Measurements from ENCODE around the gene ZNF337. TPM values are rescaled to one million over a fixed set of nuclear protein-coding genes. Genes with fewer than 3 reads are reported as not detected.

Gene ZNF337
- total and polyA plus RNA-seq, 4 donors, result 1.1 to 5.9 (median 3.2) TPM

DNA sequence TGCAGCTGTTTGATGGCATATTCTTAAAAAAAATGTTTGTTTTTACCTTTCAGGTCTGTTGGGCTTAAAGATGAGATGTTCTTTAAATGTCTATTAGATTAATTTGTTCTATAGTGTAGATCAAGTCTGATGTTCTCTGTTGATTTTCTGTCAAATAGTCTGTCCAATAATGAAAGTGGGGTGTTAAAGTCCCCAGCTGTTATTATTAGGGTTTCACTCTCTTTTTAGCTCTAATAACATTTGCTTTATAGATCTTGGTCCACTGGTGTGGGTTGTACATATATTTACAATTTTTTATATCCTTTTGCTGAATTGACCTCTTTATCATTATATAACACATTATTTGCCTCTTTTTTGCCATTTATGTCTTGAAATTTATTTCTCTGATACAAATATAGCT, 11.0 kb upstream of the ZNF337 start:
- no peak overlapping the region for H3K9ac ChIP-seq (ENCODE audit: low read depth in 1 of 2, low read length in 2 of 2)
- DNase-seq (ENCODE audit: low spot score), result no peak
- no peak for TF ChIP-seq SP1 (IDR thresholded peaks at IDR 0.05)
- TF ChIP-seq FOXA2 (IDR thresholded peaks at IDR 0.05), result no peak
- no peak for TF ChIP-seq FOXA1 (IDR thresholded peaks at IDR 0.05)
- TF ChIP-seq GABPA (IDR thresholded peaks at IDR 0.05 in 1 of 2, conservative IDR thresholded peaks at IDR 0.05 in 1 of 2), result no peak
- no peak for TF ChIP-seq YY1 (IDR thresholded peaks at IDR 0.05)
- no peak for TF ChIP-seq RAD21 (IDR thresholded peaks at IDR 0.05)
- no peak for TF ChIP-seq HNF4A (conservative IDR thresholded peaks at IDR 0.05)
- TF ChIP-seq, protein P1, sequence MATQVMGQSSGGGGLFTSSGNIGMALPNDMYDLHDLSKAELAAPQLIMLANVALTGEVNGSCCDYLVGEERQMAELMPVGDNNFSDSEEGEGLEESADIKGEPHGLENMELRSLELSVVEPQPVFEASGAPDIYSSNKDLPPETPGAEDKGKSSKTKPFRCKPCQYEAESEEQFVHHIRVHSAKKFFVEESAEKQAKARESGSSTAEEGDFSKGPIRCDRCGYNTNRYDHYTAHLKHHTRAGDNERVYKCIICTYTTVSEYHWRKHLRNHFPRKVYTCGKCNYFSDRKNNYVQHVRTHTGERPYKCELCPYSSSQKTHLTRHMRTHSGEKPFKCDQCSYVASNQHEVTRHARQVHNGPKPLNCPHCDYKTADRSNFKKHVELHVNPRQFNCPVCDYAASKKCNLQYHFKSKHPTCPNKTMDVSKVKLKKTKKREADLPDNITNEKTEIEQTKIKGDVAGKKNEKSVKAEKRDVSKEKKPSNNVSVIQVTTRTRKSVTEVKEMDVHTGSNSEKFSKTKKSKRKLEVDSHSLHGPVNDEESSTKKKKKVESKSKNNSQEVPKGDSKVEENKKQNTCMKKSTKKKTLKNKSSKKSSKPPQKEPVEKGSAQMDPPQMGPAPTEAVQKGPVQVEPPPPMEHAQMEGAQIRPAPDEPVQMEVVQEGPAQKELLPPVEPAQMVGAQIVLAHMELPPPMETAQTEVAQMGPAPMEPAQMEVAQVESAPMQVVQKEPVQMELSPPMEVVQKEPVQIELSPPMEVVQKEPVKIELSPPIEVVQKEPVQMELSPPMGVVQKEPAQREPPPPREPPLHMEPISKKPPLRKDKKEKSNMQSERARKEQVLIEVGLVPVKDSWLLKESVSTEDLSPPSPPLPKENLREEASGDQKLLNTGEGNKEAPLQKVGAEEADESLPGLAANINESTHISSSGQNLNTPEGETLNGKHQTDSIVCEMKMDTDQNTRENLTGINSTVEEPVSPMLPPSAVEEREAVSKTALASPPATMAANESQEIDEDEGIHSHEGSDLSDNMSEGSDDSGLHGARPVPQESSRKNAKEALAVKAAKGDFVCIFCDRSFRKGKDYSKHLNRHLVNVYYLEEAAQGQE (IDR thresholded peaks at IDR 0.05), result no peak
- no peak for TF ChIP-seq EGR1 (IDR thresholded peaks at IDR 0.05; ENCODE audit: low read depth in 2 of 2)
- no peak for TF ChIP-seq RXRA (IDR thresholded peaks at IDR 0.05)
- no peak for TF ChIP-seq TAF1 (conservative IDR thresholded peaks at IDR 0.05)
- TF ChIP-seq, protein P2, sequence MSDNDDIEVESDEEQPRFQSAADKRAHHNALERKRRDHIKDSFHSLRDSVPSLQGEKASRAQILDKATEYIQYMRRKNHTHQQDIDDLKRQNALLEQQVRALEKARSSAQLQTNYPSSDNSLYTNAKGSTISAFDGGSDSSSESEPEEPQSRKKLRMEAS (IDR thresholded peaks at IDR 0.05), result no peak
- TF ChIP-seq, protein P3, sequence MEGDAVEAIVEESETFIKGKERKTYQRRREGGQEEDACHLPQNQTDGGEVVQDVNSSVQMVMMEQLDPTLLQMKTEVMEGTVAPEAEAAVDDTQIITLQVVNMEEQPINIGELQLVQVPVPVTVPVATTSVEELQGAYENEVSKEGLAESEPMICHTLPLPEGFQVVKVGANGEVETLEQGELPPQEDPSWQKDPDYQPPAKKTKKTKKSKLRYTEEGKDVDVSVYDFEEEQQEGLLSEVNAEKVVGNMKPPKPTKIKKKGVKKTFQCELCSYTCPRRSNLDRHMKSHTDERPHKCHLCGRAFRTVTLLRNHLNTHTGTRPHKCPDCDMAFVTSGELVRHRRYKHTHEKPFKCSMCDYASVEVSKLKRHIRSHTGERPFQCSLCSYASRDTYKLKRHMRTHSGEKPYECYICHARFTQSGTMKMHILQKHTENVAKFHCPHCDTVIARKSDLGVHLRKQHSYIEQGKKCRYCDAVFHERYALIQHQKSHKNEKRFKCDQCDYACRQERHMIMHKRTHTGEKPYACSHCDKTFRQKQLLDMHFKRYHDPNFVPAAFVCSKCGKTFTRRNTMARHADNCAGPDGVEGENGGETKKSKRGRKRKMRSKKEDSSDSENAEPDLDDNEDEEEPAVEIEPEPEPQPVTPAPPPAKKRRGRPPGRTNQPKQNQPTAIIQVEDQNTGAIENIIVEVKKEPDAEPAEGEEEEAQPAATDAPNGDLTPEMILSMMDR (IDR thresholded peaks at IDR 0.05; ENCODE audit: low read depth, low read length, missing input control), result no peak
- TF ChIP-seq, protein P4, sequence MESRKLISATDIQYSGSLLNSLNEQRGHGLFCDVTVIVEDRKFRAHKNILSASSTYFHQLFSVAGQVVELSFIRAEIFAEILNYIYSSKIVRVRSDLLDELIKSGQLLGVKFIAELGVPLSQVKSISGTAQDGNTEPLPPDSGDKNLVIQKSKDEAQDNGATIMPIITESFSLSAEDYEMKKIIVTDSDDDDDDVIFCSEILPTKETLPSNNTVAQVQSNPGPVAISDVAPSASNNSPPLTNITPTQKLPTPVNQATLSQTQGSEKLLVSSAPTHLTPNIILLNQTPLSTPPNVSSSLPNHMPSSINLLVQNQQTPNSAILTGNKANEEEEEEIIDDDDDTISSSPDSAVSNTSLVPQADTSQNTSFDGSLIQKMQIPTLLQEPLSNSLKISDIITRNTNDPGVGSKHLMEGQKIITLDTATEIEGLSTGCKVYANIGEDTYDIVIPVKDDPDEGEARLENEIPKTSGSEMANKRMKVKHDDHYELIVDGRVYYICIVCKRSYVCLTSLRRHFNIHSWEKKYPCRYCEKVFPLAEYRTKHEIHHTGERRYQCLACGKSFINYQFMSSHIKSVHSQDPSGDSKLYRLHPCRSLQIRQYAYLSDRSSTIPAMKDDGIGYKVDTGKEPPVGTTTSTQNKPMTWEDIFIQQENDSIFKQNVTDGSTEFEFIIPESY (IDR thresholded peaks at IDR 0.05), result no peak
- TF ChIP-seq, protein P5, sequence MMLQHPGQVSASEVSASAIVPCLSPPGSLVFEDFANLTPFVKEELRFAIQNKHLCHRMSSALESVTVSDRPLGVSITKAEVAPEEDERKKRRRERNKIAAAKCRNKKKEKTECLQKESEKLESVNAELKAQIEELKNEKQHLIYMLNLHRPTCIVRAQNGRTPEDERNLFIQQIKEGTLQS (IDR thresholded peaks at IDR 0.05), result no peak
- TF ChIP-seq NR2F2 (IDR thresholded peaks at IDR 0.05), result no peak
- TF ChIP-seq JUND (IDR thresholded peaks at IDR 0.05), result no peak
- TF ChIP-seq HNF4G (IDR thresholded peaks at IDR 0.05), result no peak
- H3K4me1 ChIP-seq (ENCODE audit: control insufficient read depth in 4 of 4, insufficient read depth in 4 of 4, low read length in 3 of 4), result peaks cover 0 to 7% (median 0%) of the 10 kb centered on the region in 4 donors
- H3K27me3 ChIP-seq (ENCODE audit: control insufficient read depth in 4 of 4, insufficient read depth in 4 of 4, low read length in 3 of 4), result no peaks in the 10 kb centered on the region
- no peak overlapping the region for H3K4me3 ChIP-seq (ENCODE audit: low read depth in 1 of 3, low read length in 3 of 3)
- H3K27ac ChIP-seq (ENCODE audit: low read depth in 1 of 2, low read length in 2 of 2), result no peak overlapping the region
- H3K9me3 ChIP-seq (ENCODE audit: control insufficient read depth in 4 of 4, low read length in 3 of 4), result no peaks in the 10 kb centered on the region
- H3K36me3 ChIP-seq (ENCODE audit: control insufficient read depth in 4 of 4, insufficient read depth in 3 of 4, low read depth in 1 of 4, low read length in 3 of 4), result no peaks in the 10 kb centered on the region
